ENCODE measurements around the gene PHPT1. TPM values are rescaled to one million over a fixed set of nuclear protein-coding genes. Genes with fewer than 3 reads are reported as not detected.

The PHPT1 gene
- total and polyA plus RNA-seq, 2 of the 8 experiments (the other 6 are each of a cell fraction or from before 2014, with no cell fraction given) = 109 to 226 TPM

DNA sequence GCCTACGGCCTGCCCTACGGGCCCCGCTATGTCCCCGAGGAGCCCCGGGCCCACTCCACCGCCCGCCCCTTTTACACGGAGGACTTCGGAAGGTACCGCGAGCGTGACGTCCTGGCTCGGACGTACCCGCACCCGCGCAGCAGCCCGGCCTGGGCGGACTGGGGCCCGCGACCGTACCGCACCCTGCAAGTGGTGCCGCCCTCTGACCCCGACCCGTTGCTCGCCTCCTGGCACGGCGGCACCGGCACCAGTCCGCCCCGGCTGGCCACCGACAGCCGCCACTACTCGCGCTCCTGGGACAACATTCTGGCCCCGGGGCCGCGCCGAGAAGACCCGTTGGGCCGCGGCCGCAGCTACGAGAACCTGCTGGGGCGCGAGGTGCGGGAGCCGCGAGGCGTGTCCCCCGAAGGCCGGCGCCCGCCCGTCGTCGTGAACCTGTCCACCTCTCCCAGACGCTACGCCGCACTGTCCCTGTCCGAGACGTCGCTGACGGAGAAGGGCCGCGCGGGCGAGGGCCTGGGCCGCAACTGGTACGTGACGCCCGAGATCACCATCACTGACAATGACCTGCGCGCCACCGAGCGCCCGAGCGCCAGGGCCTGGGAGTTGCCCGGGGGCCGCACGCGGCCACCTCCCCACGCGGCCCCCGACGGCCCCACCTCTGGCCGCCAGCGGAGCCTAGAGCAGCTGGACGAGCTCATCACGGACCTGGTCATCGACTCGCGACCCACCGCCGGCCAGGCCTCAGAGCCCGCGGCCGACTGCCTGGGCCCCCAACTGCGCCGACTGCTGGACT lies 3.5 kb upstream of the PHPT1 start:
- Histone ChIP-seq H3K23me2 (ENCODE audit: low read depth, low read length) (peaks cover 13% of the 10 kb centered on the region), H2AFZ (ENCODE audit: low read length) (no peak overlapping the region), H4K8ac (ENCODE audit: extremely low read depth, insufficient read depth, low read length) (no peak overlapping the region), H3K4me2 (ENCODE audit: insufficient read depth in 1 of 2, low read depth in 2 of 2, low read length in 2 of 2) (peak overlapping the region; percentile 75 to 94; a peak in 3 of 4 replicates), H3K27ac (ENCODE audit: low read depth, low read length) (no peak overlapping the region), H2BK20ac (ENCODE audit: low read length) (no peak overlapping the region), H3K4me1 (replicated peaks in 1 of 4; ENCODE audit: control insufficient read depth in 3 of 4, insufficient read depth in 4 of 4, low read length in 3 of 4) (peaks cover 5 to 36% (median 21%) of the 10 kb centered on the region in 4 experiments), H3K27me3 (replicated peaks in 1 of 4; ENCODE audit: control insufficient read depth in 3 of 4, extremely low read depth in 1 of 4, insufficient read depth in 3 of 4, low read length in 3 of 4) (peaks cover 2 to 12% (median 7%) of the 10 kb centered on the region in 4 experiments; a peak in 6 of 7 replicates), H2BK5ac (ENCODE audit: low read depth, low read length) (no peak overlapping the region), H3K56ac (replicated peaks; ENCODE audit: insufficient read length, low read depth, low read length) (no peak overlapping the region), H3K4me3 (ENCODE audit: extremely low read depth in 1 of 4, insufficient read depth in 2 of 4, low read depth in 3 of 4, low read length in 4 of 4) (peak overlapping the region in 1 of 4 experiments; percentile 42; a peak in 3 of 8 replicates), H3K36me3 (ENCODE audit: control insufficient read depth in 2 of 4, insufficient read depth in 4 of 4, low read length in 3 of 4) (peaks cover 0 to under 1% (median under 1%) of the 10 kb centered on the region in 4 experiments; a peak in 4 of 8 replicates), H2BK15ac (ENCODE audit: low read length) (no peak overlapping the region), H2BK12ac (ENCODE audit: low read depth, low read length) (no peak overlapping the region), H2AK5ac (ENCODE audit: low read depth, low read length) (no peak overlapping the region), H3K9ac (replicated peaks in 1 of 4; ENCODE audit: extremely low read depth in 1 of 4, low read depth in 3 of 4, low read length in 3 of 4) (no peak overlapping the region), H3K18ac (ENCODE audit: extremely low read depth, low read length) (no peak overlapping the region), H3K9me3 (ENCODE audit: insufficient read depth in 2 of 2, low read depth in 1 of 2, low read length in 1 of 2) (no peaks in the 10 kb centered on the region; a peak in 1 of 4 replicates), H3K79me2 (ENCODE audit: control insufficient read depth in 1 of 2, insufficient read depth in 2 of 2, low read length in 2 of 2) (no peaks in the 10 kb centered on the region), H3K4ac (replicated peaks; ENCODE audit: insufficient read length, low read depth, low read length) (no peak overlapping the region), H3K14ac (ENCODE audit: insufficient read length) (no peak overlapping the region), H4K91ac (replicated peaks; ENCODE audit: insufficient read length, low read length) (no peak overlapping the region), H4K5ac (ENCODE audit: insufficient read length, low read depth, low read length) (no peak overlapping the region), H2BK120ac (replicated peaks; ENCODE audit: low read depth, low read length) (no peak overlapping the region), H3K79me1 (ENCODE audit: low read depth, low read length) (no peaks in the 10 kb centered on the region; the same call in 1 of the 2 replicates), H4K20me1 (replicated peaks in 1 of 2; ENCODE audit: control insufficient read depth in 1 of 2, insufficient read depth in 2 of 2, low read length in 2 of 2) (peaks cover 8 to 10% of the 10 kb centered on the region in 2 experiments), H3K23ac (ENCODE audit: insufficient read length) (no peak overlapping the region)
- no peak for FAIRE-seq
- DNase-seq (ENCODE audit: low read depth in 1 of 2, low spot score in 2 of 2) = no peak
- ChIA-PET CTCF (ENCODE audit: partially characterized antibody) (interaction anchor here (1.3 to 8.9 kb wide), 4 partner anchors 14 to 43 kb away, joined by 3 to 131 read pairs (median 31); no protein-coding TSS in a partner anchor), POLR2A (ENCODE audit: partially characterized antibody) (interaction anchor here (1.2 to 20.5 kb wide), 6 partner anchors 9 to 52 kb away, joined by 3 to 248 read pairs (median 30); partner anchors contain the start of genes MAMDC4 and TRAF2)
- 80% methylated on average over 55 of the region's 102 CpGs; no CpG with 5 or more reads in 1 of the 2 experiments for WGBS, 2 experiments (ENCODE audit: extremely low coverage in 1 of 2, insufficient coverage in 1 of 2, insufficient read length in 1 of 2, insufficient replicate concordance in 2 of 2, low coverage in 1 of 2, low lambda C conversion rate in 2 of 2, missing lambda C conversion rate in 1 of 2)
- TF ChIP-seq BACH1 (IDR thresholded peaks at IDR 0.05; ENCODE audit: low read length) = no peak
- TF ChIP-seq, protein P1, sequence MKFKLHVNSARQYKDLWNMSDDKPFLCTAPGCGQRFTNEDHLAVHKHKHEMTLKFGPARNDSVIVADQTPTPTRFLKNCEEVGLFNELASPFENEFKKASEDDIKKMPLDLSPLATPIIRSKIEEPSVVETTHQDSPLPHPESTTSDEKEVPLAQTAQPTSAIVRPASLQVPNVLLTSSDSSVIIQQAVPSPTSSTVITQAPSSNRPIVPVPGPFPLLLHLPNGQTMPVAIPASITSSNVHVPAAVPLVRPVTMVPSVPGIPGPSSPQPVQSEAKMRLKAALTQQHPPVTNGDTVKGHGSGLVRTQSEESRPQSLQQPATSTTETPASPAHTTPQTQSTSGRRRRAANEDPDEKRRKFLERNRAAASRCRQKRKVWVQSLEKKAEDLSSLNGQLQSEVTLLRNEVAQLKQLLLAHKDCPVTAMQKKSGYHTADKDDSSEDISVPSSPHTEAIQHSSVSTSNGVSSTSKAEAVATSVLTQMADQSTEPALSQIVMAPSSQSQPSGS (IDR thresholded peaks at IDR 0.05; ENCODE audit: low read length) = no peak
- TF ChIP-seq CTBP2 (IDR thresholded peaks at IDR 0.05; ENCODE audit: borderline replicate concordance, insufficient read depth, insufficient read length, low read length) = no peak
- TF ChIP-seq CREB1 (IDR thresholded peaks at IDR 0.05) = no peak
- no peak for TF ChIP-seq MAFK (IDR thresholded peaks at IDR 0.05; ENCODE audit: low read depth, low read length)
- TF ChIP-seq TBP (IDR thresholded peaks at IDR 0.05; ENCODE audit: low read depth, low read length) = no peak
- no peak for TF ChIP-seq PHF8 (conservative IDR thresholded peaks at IDR 0.05; ENCODE audit: low read depth, low read length)
